NCI-H128 (cell line): ENCODE results near the gene TEPSIN.

ENCODE experiments used
- DNase-seq: peaks from one replicate; lab custom pipeline; 2025; ENCODE audit not compliant: unreplicated experiment; lab: John Stamatoyannopoulos, UW

The TEPSIN gene

GRCh38 chr17:81187120-81187519 is 51.7 kb downstream of the TEPSIN start:
- no peak for DNase-seq

GRCh38 chr17:81186203-81186602 is 52.7 kb downstream of the TEPSIN start:
- DNase-seq = no peak

GRCh38 chr17:81184555-81184954 is 54.3 kb downstream of the TEPSIN start:
- DNase-seq = no peak

- DNase-seq = no peak
Observed at GRCh38 chr17:81183807-81184206, 55.0 kb downstream of the TEPSIN start.

- DNase-seq = no peak
Observed at GRCh38 chr17:81183316-81183715, 55.5 kb downstream of the TEPSIN start.

GRCh38 chr17:81182596-81182995 is 56.3 kb downstream of the TEPSIN start:
- no peak for DNase-seq

- no peak for DNase-seq
Observed at GRCh38 chr17:81181811-81182185, 57.1 kb downstream of the TEPSIN start.

GRCh38 chr17:81180836-81181810 is 57.7 kb downstream of the TEPSIN start:
- no peak for DNase-seq

GRCh38 chr17:81179861-81180260 is 59.0 kb downstream of the TEPSIN start:
- no peak for DNase-seq

- no peak for DNase-seq
Observed at GRCh38 chr17:81179220-81179619, 59.6 kb downstream of the TEPSIN start.
